SK-N-SH treated with all-trans-retinoic acid at 6 μM for 48 hours (cell line): ENCODE results near the gene LSS.

ENCODE experiments used
- ESRRG ChIP-seq: fragments of 250-450 bp; sonication (Bioruptor Pico); IDR thresholded peaks from 2 replicates; pipeline ENCODE4 v1.6.1; 2021; ENCODE audit warnings: mild to moderate bottlenecking
- RARB ChIP-seq: fragments of 250-450 bp; sonication (Bioruptor Pico); IDR thresholded peaks from 2 replicates; pipeline ENCODE4 v1.8.0; 2021; ENCODE audit warnings: mild to moderate bottlenecking, moderate library complexity
- ZFP3 ChIP-seq: fragments of 250-450 bp; sonication (Bioruptor Pico); IDR thresholded peaks from 2 replicates; pipeline ENCODE4 v1.5.0; 2020; ENCODE audit warnings: mild to moderate bottlenecking, moderate library complexity

GRCh38 chr21:46227811-46228344, 696 bp downstream of the LSS start:
- TF ChIP-seq ESRRG (CRISPR knock-in tag) (no peak), RARB (CRISPR knock-in tag) (no peak), ZFP3 (CRISPR knock-in tag) (no peak)
